Fibroblast of upper back skin (primary cell): ENCODE data around the gene CD3E.

Source experiments
- DNase-seq: peaks from one replicate; pipeline ENCODE4 v3.0.0-alpha.2; 2013

The CD3E gene

DNA sequence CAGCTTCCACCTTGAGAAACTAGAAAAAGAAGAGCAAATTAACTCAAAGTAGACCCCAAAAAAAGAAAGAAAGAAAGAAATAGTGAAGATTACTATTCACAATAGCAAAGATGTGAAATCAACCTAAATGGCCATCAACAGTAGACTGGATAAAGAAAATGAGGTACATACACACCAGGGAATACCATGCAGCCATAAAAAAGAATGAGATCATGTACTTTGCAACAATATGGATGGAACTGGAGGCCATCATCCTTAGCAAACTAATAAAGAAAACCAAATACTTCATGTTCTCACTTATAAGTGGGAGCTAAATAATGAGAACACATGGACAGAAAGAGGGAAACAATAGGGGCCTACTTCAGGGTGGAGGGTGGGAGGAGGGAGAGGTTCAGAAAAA lies 24.2 kb downstream of the CD3E start:
- DNase-seq = no peak

DNA sequence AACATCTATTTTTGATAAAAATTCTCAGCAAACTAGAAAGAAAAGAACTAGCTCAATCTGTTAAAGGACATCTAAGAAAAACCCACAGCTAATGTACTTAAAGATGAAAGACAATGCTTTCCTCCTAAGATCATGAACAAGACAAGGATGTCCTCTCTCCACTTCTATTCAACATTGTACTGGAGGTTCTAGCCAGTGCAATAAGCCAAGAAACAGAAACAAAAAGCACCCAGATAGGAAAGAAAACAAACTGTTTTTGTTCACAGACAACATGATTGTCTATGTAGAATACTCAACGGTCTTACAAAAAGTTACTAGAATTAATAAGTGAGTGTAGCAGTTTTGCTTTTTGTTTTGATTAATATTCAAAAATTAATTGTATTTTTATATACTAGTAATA lies 30.2 kb downstream of the CD3E start:
- DNase-seq = no peak

DNA sequence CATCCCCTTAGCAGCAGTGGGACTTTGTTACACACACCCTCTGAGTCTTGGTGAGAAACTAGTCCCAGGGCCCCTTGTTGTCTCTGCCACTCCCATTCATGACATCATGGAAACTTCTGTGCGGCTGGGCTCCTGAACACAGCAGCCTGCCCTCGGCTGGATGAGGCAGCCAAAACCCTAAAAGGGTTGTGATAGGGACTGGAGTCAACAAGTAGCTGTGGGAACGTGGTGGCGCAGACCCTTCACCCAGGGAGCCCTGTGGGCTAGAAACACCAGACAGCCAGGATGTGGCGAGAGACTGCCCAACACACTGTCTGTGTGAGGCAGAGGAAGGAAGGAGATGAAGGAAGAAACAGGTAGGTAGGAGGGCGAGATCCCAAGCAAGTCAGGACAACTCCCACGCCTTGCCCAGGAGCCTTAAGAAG lies 34.1 kb downstream of the CD3E start:
- DNase-seq = no peak

DNA sequence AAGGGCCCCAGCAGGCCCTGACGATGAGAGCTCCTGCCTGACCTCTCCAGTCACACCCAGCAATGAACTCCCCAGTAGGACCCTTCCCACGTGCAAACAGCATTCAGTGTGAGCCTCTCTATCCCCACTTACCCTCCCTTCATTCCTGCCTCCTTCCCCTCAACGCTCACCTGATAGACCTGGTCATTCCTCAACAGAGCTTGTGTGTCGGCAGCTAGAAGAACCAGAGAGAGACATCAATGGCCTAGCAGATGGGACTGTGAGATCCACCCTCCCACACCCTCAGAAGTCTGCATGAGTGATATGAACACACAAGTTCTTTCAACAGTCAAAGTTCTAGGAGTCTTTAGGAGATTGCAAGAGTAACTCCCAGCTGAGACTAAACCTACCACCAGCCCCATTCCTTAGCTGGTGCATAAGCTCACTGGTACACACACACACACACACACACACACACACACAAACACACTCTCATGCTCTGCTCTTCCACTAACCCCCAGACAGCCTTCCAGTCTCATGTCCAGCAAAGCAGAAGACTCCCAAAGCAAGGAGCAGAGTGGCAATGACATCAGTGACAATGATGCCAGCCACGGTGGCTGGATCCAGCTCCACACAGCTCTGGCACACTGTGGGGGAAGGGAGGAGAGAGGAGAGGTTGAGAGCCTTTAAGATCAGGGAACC lies 34.9 kb downstream of the CD3E start:
- no peak for DNase-seq

DNA sequence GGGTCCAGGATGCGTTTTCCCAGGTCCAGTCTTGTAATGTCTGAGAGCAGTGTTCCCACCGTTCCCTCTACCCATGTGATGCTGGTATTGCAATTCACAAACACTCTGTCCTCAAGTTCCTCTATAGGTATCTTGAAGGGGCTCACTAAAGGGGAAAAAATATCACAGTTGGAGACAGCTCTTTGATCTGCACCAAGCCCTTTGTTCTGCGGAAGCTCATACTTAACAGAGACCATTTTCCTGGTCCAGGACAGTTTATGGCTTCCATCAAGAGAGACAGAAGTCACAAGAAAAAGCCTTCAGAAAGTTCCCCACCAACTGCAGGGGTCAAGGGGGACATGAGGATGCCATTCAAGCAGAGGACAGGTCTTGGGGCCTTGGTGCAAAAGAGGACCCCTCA lies 35.9 kb downstream of the CD3E start:
- no peak for DNase-seq

DNA sequence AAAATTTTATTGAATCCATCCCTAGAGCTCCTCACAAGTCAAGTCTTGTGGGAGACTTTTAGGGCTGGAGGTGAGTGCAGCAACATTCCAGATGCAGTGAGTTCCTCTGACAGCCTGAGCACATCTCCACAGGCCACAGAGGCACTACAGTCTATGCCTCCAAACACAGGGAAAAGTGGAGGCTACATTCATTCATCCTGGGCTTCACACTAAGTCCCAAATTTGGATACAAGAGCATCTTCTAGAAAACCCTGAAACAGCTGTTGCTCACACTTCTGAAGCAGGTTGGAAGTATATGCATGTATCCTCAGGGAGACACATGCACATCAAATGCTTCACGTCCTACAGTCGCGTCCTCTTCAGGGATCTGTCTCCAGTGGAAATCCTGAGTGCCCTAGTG lies 36.7 kb downstream of the CD3E start:
- DNase-seq = no peak

DNA sequence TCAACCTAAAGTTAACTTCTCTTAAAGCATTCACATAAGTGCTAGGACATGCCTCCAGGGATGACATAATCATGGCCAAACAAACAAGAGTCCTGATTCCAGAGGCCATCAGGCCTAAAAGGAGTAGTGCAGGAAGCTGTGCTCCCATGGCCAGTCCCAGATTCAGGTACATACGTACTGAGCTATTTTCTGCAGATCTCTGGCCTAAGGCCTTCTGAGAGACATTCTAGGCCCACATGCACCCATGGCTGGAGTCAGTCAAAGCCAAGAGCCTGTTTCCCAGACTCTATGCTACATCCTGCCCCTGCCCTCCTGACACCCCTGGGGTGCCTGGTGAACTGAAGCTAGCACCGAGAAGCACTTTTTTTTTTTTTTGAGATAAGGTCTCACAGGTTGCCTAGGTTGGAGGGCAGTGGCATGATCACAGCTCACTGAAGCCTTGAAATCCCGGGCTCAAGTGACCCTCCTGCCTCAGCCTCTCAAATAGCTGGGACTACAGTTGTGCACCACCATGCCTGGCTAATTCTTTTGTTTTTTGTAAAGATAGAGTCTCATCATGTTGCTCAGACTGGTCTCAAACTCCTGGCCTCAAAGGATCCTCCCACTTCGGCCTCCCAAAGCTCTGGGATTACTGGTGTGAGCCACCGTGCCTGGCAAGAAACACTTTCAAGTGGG lies 37.4 kb downstream of the CD3E start:
- no peak for DNase-seq

DNA sequence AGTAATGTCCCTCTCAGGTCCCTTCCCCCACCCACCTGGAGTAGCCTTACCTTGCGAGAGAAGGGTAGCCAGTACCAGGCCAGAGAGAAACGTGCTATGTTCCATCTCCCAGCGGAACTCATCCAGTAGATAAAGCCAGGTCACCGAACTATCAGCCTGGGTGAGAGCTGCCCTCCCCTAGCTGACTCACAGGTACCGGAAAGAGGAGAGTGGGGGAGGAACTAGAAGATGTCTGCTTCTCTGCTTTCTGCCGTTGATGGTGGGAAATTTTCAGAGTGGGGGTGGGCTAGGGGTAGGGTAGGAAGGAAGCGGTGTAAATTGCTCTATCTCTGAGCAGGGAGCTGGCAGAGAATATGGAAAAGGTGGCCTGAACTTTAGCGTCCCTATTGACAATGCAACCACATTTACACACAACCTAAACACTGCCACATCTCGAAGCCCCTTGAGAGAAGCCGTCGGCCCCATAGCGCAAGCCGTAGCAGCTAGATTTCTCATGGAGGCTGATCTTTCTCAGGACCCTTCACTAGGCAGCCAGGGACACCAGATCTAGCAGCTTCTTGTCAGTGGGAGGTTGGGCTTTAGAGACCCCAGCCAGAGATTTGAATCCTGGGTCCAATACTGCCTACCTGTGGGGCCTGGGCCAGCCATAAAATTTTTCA lies 38.1 kb downstream of the CD3E start, which contains the start of gene CD3D:
Gene CD3D, minus strand, starts transcription at position 203 of the 659 bp plus-strand sequence. Its CDS starts 98 bp downstream, at position 105.
- DNase-seq = no peak

DNA sequence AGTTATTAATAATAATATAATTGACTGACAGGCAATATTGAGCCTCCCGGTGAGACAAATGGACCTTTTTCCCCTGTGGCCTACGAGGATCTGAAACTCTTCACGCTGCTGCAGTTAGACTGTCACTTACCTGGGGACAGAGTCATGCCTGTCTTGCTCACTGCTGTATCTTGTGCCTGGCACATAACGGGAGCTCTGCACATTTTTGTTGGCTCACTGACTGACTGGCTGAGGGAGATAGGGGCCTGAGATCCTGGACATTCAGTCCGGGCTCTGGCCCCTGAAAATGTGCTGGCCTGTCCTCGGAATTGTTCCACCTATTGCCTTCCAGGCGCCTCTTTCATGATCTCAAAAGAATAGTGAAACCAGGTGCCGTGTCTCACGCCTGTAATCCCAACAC lies 38.7 kb downstream of the CD3E start:
- no peak for DNase-seq

DNA sequence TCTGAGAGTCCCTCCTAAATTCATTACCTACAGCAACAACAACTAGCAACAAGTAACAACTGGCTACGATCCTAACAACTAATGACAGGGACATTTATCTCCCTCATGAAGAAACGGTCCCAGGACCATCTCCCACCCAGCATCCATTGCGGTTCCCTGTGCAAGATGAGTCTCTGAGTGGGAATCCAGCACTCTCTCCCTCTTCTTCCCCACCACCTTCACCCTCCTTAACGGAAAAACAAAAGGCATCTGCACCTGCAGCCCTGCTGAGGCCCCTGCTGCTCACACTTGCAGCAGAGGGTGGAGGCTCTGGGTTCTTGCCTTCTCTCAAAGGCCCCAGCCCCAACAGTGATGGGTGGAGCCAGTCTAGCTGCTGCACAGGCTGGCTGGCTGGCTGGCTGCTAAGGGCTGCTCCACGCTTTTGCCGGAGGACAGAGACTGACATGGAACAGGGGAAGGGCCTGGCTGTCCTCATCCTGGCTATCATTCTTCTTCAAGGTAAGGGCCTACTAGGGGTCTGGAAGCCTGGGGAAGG lies 39.5 kb downstream of the CD3E start, which contains the start of gene CD3G:
Gene CD3G, plus strand, starts transcription at position 364 of the 535 bp plus-strand sequence. Its CDS starts 80 bp downstream, at position 444.
- no peak for DNase-seq

DNA sequence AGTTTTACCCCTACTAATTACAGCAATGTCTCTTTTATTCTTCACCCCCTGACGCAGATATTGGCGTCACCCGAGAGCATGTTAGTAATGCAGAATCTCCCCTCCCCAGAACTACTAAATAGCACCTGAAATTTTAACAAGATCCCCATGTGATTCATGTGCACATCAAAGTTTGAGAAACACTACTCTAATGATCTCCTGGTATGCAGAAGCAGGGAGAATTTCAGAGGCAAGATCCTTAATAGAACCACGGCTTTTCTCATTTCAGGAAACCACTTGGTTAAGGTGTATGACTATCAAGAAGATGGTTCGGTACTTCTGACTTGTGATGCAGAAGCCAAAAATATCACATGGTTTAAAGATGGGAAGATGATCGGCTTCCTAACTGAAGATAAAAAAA lies 44.9 kb downstream of the CD3E start:
- DNase-seq = no peak

DNA sequence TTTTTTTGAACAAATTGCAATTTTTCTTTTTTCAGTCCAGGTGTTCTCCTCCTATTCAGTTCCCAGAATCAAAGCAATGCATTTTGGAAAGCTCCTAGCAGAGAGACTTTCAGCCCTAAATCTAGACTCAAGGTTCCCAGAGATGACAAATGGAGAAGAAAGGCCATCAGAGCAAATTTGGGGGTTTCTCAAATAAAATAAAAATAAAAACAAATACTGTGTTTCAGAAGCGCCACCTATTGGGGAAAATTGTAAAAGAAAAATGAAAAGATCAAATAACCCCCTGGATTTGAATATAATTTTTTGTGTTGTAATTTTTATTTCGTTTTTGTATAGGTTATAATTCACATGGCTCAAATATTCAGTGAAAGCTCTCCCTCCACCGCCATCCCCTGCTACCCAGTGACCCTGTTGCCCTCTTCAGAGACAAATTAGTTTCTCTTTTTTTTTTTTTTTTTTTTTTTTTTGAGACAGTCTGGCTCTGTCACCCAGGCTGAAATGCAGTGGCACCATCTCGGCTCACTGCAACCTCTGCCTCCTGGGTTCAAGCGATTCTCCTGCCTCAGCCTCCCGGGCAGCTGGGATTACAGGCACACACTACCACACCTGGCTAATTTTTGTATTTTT lies 48.7 kb downstream of the CD3E start:
- peak; percentile 28 for DNase-seq

DNA sequence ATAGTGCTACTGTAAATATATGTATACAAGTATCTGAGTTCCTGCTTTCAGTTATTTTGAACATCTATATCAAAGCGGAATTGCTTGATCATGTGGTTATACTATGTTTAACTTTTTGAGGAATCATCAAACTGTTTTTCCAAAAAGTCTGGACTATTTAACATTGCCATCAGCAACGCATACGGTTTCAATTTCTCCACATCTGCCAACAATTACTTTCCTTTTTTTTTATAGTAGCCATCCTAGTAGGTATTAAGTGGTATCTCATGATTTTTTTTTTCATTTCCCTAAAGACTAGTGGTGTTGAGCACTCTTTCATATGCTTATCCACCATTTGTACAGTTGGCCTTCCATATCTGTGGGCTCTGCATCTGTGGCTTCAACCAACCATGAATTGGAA lies 53.5 kb downstream of the CD3E start:
- DNase-seq = peak; percentile 4

DNA sequence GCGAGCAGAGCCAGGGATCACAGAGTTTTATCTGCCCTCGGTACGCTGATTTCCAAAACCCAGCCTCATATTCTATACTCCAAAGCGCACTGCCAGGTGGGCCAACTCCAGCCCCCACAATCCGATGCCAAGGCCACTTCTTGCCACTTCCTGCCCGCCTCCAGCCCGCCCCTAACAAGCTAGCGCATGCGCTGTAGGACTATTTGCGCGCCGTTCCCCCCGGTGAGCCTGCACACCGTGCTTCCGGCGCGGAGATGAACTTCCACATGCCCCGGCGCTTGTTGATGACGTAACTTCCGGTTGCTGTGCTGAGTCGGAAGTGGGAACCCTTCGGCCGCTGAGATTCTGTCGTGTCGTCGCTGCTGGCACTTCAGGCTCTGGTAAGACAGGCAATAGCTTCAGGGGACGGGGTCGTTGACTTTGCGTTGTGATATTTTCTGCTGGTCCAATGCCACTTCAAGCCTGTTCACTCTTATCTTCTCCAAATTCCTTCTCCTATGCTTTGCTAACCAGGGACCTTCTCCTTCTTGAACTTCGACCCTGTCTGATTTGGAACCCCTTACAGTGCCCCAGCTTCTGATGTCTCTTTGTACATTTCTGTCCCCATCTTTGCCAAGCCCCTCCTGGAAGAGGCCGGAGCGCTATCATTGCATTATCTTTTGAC lies 54.9 kb downstream of the CD3E start, which contains the start of gene UBE4A:
Gene UBE4A, plus strand, starts transcription at position 306 of the 664 bp plus-strand sequence. CDS start 5,481 bp downstream, outside the sequence.
- DNase-seq = peak; percentile 93

DNA sequence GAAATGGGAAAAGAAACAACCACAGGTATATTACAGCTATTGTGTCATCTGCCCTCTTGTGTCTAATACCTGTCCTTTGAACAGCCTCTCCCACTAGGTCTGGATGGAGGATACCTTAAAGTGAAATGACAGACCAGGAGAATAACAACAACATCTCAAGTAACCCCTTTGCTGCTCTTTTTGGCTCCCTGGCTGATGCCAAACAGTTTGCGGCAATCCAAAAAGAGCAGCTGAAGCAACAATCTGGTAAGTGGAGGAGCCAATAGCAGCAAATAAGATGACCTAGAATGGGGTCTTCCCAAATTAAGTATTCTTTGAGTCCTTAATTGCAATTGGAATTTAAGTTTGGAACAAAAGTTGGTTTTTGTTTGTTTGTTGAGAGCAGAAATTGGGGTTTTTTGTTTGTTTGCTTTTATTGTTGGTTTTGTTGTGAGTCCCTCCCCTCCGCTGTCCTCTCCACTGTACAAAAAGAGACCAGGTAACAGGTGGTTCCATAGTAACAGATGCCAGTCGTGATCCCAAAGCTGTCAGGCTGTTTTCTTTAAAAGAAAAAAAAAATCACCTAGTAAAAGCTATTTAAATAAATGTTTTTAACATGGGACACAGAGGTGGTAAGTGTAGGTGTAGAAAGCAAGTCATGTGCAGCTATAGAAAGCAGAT lies 60.6 kb downstream of the CD3E start:
- no peak for DNase-seq
